PC-9 (cell line): ENCODE measurements around the gene IL21.

ENCODE experiments used
- EZH2 ChIP-seq: fragments of 200-600 bp; sonication (generic); IDR thresholded peaks from 2 replicates; pipeline ENCODE4 v1.8.0; 2017; ENCODE audit warnings: antibody characterized with exemption, low read depth
- TF ChIP-seq, protein P1 (sequence below): fragments of 200-600 bp; sonication (generic); conservative IDR thresholded peaks from 2 replicates; pipeline ENCODE4 v1.6.1; 2017; ENCODE audit warnings: mixed run types, antibody characterized with exemption, mild to moderate bottlenecking, moderate library complexity

DNA sequence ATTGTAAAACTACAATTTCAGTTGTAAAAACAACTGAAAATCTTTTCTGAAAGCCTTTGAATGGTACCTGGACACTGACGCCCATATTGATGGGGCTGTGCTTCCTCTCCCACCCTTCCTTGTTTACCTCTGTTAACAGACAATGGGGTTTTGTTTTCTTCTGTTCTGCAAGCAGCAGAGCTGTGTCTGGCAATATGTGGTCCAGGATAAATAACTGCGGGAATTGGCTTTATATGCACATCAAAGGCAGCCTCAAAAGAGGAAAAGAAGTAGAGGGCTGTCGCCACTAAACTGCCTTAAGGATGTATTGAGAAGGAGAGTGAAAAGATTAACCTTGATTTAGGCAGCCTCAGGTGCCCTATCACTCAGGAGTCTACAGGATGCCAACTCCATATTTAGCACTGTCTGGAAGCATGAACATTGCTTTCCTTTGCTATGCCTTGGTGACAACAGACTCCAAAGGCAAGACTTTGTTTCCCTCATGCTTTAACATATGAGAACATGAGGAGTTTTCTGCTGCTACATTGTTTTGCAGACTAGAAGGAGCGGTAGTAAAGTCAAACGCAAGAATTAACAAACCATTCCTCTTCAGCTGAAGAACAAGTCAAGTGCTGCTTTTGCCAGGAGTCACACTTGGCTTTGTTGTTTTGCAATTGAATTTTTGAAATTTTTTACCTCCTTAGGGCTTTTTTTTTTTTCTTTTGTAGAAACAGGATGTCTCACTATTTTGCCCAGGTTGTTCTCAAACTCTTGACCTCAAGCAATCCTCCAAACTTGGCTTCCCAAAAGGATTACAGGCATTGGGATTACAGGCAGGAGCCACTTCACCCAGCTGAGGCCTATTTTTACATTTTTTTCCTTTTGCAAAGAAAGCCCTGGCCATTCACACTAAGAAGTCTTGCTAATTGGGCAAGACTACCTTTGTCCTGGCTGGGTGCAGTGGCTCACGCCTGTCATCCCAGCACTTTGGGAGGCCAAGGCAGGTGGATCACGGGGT is 3.0 kb downstream of the IL21 start:
- TF ChIP-seq, protein P1, sequence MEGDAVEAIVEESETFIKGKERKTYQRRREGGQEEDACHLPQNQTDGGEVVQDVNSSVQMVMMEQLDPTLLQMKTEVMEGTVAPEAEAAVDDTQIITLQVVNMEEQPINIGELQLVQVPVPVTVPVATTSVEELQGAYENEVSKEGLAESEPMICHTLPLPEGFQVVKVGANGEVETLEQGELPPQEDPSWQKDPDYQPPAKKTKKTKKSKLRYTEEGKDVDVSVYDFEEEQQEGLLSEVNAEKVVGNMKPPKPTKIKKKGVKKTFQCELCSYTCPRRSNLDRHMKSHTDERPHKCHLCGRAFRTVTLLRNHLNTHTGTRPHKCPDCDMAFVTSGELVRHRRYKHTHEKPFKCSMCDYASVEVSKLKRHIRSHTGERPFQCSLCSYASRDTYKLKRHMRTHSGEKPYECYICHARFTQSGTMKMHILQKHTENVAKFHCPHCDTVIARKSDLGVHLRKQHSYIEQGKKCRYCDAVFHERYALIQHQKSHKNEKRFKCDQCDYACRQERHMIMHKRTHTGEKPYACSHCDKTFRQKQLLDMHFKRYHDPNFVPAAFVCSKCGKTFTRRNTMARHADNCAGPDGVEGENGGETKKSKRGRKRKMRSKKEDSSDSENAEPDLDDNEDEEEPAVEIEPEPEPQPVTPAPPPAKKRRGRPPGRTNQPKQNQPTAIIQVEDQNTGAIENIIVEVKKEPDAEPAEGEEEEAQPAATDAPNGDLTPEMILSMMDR: no peak
- no peak for TF ChIP-seq EZH2
